GM10266 (cell line): ENCODE results near the gene ACP3.
"Not testable (repeated sequence)": the region's sequence is repeated elsewhere in the genome, so short reads cannot be mapped to it uniquely, and the experiment has no call there.

Experiments
- DNase-seq: peaks from one replicate; pipeline ENCODE4 v3.0.0; 2012; ENCODE audit errors: extremely low spot score
- TF ChIP-seq, protein P1 (sequence below): IDR thresholded peaks from 2 replicates; pipeline ENCODE4 v1.5.1; 2012; ENCODE audit warnings: mild to moderate bottlenecking, low read depth; ENCODE audit not compliant: control insufficient read depth, insufficient read depth; ENCODE audit errors: missing control alignments

ACP3 gene

GRCh38 chr3:132381348-132381944, 64.2 kb downstream of the ACP3 start:
- DNase-seq: no peak
- TF ChIP-seq, protein P1, sequence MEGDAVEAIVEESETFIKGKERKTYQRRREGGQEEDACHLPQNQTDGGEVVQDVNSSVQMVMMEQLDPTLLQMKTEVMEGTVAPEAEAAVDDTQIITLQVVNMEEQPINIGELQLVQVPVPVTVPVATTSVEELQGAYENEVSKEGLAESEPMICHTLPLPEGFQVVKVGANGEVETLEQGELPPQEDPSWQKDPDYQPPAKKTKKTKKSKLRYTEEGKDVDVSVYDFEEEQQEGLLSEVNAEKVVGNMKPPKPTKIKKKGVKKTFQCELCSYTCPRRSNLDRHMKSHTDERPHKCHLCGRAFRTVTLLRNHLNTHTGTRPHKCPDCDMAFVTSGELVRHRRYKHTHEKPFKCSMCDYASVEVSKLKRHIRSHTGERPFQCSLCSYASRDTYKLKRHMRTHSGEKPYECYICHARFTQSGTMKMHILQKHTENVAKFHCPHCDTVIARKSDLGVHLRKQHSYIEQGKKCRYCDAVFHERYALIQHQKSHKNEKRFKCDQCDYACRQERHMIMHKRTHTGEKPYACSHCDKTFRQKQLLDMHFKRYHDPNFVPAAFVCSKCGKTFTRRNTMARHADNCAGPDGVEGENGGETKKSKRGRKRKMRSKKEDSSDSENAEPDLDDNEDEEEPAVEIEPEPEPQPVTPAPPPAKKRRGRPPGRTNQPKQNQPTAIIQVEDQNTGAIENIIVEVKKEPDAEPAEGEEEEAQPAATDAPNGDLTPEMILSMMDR: no peak

DNA sequence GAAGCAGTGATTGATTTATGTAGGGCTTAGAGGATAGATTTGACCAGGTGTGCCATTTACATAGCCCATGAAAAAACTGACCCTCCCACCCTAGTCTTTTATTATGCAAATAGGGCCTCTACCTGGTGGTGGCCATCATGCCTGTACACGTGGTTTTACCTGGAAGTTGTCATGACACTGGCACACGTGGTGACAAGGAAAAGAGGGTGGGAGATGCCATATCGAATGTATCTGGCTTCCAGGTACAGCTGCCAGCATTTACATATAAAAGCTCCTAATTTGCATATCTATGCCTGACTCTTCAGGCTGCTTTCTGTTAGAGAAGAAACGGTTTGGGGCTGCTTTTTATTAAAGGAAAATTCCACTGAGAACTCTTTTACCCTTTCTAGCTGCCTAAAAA, 65.1 kb downstream of the ACP3 start:
- no peak for DNase-seq
- TF ChIP-seq, protein P1: no peak

DNA sequence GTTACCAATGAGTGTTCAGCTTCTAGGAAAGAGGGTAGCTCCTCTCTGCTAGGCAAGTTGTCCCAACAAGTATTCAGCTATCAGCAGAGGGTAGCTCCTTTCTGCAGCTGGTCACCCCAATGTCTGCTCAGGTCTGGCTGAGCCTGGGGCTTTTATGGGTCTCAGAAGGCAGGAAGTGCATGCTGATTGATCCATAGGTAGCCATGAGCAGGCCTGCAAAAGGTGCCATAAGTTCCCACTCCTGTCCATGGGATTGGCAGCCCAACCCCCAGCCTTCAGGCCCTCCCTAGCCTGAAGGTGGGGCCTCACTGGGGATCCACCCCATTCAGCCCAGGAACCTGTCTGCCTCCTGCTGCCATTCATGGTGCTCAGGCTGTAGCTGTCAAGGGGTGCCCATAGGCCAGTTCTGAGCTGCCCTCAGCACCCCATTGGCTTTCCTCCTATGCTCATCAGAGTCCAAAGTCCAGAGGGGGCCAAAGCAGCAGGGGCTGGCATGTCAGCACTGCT, 65.5 kb downstream of the ACP3 start:
- TF ChIP-seq, protein P1: no peak
- no peak for DNase-seq

GRCh38 chr3:132386259-132386658, 69.1 kb downstream of the ACP3 start:
- TF ChIP-seq, protein P1: no peak
- no peak for DNase-seq

- not testable (repeated sequence) for DNase-seq
Measured at GRCh38 chr3:132392675-132393074, 75.5 kb downstream of the ACP3 start.

DNA sequence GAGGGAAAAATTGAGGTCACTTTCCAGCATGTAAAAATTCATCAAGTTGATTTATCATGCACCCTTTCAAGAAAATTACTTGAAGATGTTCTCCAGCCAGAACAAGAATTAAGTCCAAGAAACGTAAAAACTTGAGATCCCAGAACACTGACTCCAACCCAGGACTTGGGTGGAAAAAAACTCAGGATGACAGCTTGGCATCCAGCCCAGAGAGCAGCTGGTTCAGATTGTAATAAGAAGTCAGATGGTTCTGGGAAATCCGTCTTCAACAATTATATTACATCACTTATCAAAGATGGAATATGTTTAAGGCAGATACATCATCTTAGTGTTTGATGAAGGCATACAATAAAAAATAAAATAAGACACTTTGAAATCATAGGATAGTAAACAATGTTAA, 77.1 kb downstream of the ACP3 start:
- TF ChIP-seq, protein P1: no peak
- no peak for DNase-seq

GRCh38 chr3:132395126-132395525, 77.9 kb downstream of the ACP3 start:
- TF ChIP-seq, protein P1: no peak
- DNase-seq: no peak

GRCh38 chr3:132396255-132396654, 79.0 kb downstream of the ACP3 start:
- no peak for DNase-seq

DNA sequence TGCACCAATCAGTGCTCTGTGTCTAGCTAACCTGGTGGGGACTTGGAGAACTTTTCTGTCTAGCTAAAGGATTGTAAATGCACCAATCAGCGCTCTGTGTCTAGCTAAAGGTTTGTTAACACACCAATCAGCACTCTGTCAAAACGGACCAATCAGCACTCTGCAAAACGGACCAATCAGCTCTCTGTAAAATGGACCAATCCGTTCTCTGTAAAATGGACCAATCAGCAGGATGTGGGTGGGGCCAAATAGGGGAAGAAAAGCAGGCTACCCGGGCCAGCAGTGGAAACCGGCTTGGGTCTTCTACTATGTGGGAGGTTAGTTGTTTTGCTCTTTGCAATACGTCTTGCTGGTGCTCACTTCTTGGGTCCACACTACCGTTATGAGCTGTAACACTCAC, 79.6 kb downstream of the ACP3 start:
- DNase-seq: not testable (repeated sequence)

More at GRCh38 chr3:132396255-132396654, 79.0 kb downstream of the ACP3 start:
- TF ChIP-seq, protein P1: no peak
